Fibroblast of the aortic adventitia (primary cell): Measurements from ENCODE around the gene CHCHD10. TPM values are rescaled to one million over a fixed set of nuclear protein-coding genes. Genes with fewer than 3 reads are reported as not detected.
"Not testable (repeated sequence)": the region's sequence is repeated elsewhere in the genome, so short reads cannot be mapped to it uniquely, and the experiment has no call there.

Source experiments
- DNase-seq: peaks from one replicate; pipeline ENCODE4 v3.0.0-alpha.2; 2010; ENCODE audit warnings: low read depth
- H3K4me3 ChIP-seq: 2 replicates; pipeline ENCODE4 v1.5.1; 2011; ENCODE audit warnings: low read depth, mild to moderate bottlenecking, control low read depth, low read length, moderate library complexity
- total RNA-seq: library from RNA; depleted of rRNA; stranded (reverse); fragments of >200 nt; gene quantifications from 2 replicates; pipeline ENCODE4 v1.2.3, GENCODE V29; 2012; ENCODE audit warnings: low replicate concordance
- TF ChIP-seq, protein P1 (sequence below): IDR thresholded peaks from 2 replicates; pipeline ENCODE4 v1.5.1; 2011; ENCODE audit warnings: mild to moderate bottlenecking, low read length, control low read depth, inconsistent platforms; ENCODE audit not compliant: insufficient read depth

Gene CHCHD10
- total RNA-seq, 1 donor: 2.6 TPM

DNA sequence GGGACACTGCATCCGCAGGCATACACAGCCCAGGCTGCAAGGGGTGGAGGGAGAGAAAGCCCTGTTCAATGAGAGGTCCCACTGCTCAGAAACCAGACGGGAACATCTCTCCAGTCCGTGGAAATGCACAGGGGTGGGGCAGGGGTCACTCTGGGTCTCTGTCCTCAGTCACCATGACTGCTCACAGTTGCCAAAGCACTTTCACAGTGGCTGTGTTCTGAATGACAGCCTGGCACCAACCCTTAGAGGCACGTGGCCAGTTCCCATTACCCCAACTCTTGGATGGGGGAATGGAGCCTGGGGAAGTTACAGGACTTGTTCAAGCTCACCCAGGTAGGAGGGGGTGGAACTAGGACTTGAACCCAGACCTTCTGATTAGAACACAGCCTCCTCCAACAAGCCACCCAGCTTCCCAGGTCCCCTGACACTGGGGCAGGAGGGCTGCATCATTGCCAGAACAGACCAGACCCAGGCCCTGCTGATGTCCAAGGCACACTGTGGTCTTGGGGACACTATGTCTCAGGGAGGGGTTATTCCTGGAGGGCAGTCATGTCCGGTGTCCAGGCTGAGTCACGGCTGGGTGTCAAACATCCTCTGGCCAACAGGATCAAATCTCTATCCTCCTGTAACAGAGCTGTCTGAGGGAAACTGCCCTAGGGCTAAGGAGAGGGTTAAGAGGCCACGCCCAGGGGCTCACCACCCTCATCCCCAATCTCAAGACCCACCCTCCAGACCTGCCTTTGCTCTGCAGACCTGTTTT is 25.1 kb downstream of the CHCHD10 start:
- TF ChIP-seq, protein P1, sequence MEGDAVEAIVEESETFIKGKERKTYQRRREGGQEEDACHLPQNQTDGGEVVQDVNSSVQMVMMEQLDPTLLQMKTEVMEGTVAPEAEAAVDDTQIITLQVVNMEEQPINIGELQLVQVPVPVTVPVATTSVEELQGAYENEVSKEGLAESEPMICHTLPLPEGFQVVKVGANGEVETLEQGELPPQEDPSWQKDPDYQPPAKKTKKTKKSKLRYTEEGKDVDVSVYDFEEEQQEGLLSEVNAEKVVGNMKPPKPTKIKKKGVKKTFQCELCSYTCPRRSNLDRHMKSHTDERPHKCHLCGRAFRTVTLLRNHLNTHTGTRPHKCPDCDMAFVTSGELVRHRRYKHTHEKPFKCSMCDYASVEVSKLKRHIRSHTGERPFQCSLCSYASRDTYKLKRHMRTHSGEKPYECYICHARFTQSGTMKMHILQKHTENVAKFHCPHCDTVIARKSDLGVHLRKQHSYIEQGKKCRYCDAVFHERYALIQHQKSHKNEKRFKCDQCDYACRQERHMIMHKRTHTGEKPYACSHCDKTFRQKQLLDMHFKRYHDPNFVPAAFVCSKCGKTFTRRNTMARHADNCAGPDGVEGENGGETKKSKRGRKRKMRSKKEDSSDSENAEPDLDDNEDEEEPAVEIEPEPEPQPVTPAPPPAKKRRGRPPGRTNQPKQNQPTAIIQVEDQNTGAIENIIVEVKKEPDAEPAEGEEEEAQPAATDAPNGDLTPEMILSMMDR: no peak
- H3K4me3 ChIP-seq: no peak overlapping the region
- DNase-seq: no peak

DNA sequence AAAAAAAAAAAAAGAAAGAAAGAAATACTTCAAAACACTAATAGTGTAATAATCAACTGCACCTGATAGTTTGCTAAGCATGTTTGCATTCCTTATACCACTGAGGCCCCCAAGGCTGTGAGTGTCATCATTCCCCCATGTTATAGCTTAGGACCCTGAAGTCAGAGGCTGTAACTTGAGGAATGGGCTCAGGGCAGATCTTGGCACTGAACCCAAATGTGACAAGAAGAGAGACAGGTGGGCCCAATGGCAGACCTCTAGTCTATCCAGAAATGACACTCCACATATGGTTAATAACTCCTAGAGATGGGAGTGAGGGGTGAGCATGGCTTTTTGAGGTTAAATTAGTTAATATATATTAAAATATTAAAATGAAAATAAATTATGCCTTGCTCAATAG is 30.1 kb downstream of the CHCHD10 start:
- no peak for DNase-seq
- H3K4me3 ChIP-seq: no peak overlapping the region
- TF ChIP-seq, protein P1: no peak

DNA sequence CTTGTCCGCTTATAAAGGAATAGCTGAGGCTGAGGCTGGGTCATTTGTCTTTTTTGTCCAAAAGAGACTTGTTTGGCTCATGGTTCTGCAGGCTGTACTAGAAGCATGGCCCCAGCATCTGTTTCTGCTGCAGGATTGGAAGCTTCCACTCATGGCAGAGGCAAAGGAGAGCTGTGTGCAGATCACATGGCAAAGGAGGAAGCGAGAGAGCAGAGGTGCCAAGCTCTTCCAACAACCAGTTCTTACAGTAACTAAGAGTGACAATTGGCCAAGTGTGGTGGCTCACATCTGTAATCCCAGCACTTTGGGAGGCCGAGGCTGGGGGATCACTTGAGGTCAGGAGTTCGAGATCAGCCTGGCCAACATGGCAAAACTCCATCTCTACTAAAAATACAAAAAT is 39.7 kb downstream of the CHCHD10 start:
- not testable (repeated sequence) for H3K4me3 ChIP-seq, DNase-seq

DNA sequence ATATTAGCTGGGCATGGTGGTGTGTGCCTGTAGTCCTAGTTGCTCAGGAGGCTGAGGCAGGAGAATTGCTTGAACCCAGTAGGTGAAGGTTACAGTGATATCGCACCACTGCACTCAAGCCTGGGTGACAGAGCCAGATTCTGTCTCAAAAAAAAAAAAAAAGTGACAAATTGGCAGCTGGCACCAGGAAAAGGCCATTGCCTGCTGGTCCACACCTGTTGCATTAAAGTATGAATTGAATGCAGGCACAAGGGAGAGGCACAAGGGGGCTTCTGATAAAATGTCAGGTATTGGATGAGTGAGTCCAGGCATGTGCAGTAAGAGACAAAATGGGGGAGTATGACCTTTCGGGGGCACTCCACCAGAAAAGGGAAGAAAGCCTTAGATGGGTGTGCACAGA is 45.0 kb downstream of the CHCHD10 start:
- TF ChIP-seq, protein P1: no peak
- no peak for DNase-seq
- H3K4me3 ChIP-seq: no peak overlapping the region

DNA sequence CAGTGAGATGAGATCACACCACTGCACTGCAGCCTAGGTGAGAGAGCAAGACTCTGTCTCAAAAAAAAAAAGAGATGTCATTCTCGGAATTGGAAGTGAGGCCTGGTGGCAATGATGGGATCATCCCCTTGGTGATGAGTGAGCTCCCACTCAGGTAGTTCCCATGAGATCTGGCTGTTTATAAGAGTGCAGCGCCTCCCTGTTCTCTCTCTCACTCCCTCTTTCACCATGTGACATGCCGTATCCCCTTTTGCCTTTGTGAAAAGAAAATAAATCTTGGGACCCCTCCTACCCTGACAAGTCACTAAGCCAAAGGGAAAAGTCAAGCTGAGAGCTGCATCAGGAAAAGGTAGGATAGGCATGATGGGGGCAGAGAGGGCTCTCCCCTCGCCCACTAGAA is 45.6 kb downstream of the CHCHD10 start:
- no peak for DNase-seq
- TF ChIP-seq, protein P1: no peak

DNA sequence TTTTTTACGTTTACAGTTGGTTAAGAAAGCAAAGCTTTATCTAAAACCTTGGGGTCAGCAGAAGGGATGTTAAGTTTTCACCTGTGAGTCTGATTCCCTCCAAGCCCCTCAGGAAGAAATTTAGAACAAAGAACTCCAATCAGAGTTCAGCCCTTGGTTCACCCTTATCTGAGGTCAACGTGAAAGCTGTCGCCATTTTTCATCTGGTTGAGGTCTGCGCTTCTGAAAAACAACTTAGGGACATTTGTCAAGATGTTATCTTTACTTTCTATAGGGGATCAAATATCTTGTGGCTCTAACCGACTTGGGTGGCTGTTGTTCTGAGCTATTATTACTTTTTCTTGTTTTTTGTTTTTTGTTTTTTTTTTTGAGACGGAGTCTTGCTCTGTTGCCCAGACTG is 46.9 kb downstream of the CHCHD10 start:
- no peak overlapping the region for H3K4me3 ChIP-seq
- TF ChIP-seq, protein P1: no peak
- no peak for DNase-seq

More for the DNA sequence above, 45.6 kb downstream of the CHCHD10 start:
- no peak overlapping the region for H3K4me3 ChIP-seq

DNA sequence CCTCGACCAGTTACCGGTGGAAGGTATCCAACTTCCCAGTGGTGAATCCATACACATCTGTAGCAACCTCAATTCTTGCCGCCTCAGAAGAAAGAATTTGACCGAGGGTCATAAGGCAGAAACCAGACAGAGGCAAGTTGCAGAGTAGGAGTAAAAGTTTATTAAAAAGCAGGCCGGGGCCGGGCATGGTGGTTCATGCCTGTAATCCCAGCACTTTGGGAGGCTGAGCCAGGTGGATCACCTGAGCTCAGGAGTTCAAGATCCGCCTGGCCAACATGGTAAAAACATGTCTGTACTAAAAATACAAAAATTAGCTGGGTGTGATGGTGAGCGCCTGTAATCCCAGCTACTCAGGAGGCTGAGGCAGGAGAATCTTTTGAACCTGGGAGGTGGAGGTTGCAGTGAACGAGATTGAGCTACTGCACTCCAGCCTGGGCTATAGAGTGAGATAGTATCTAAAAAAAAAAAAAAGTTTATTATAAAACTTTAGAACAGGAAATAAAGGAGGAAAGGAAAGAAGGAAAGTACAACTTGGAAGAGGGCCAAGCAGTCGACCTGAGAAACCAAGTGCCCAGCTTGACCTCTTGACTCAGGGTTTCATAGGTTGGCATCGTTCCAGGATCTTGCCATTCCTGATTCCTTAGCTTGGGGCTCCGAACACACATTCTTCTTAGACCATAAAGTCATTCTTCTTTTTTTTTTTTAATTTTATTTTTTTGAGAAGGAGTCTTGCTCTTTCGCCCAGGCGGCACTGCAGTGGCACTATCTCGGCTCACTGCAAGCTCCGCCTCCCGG is 49.2 kb downstream of the CHCHD10 start:
- TF ChIP-seq, protein P1: no peak
- no peak for DNase-seq
- H3K4me3 ChIP-seq: no peak overlapping the region
